GM12874 (cell line): Measurements from ENCODE around the gene TRIO.

Experiments
- CTCF ChIP-seq: IDR thresholded peaks from 2 replicates; pipeline ENCODE4 v1.5.1; 2011; ENCODE audit warnings: low read depth, mild to moderate bottlenecking, control low read depth, low read length, moderate library complexity; ENCODE audit not compliant: insufficient read depth

Gene TRIO

DNA sequence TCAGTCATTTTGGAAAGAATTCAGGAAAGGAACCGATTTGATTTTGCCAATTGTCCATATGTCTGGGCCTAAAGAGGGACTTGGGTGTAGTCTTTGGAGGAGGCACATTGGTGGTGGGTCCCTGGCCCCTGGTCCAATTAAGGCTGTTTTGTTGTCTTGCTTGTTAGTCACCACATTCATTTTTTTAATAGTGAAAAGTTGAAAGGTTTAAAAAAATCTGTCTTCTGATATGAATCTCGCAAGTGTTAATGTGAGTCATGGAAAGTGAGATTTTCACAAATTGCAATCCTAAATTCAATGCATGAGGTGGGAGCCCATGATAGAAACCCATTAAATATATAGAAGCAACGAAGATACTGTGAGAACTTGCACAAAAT lies 272.5 kb downstream of the TRIO start:
- TF ChIP-seq CTCF: no peak

GRCh38 chr5:14416621-14417275 lies 273.6 kb downstream of the TRIO start:
- TF ChIP-seq CTCF: no peak

GRCh38 chr5:14417276-14417730 lies 274.2 kb downstream of the TRIO start:
- TF ChIP-seq CTCF: no peak

- TF ChIP-seq CTCF: no peak
Observed at GRCh38 chr5:14417792-14418765, 274.9 kb downstream of the TRIO start.

- no peak for TF ChIP-seq CTCF
Observed at GRCh38 chr5:14419686-14420085, 276.5 kb downstream of the TRIO start.

GRCh38 chr5:14420101-14420811 lies 277.1 kb downstream of the TRIO start:
- TF ChIP-seq CTCF: no peak

DNA sequence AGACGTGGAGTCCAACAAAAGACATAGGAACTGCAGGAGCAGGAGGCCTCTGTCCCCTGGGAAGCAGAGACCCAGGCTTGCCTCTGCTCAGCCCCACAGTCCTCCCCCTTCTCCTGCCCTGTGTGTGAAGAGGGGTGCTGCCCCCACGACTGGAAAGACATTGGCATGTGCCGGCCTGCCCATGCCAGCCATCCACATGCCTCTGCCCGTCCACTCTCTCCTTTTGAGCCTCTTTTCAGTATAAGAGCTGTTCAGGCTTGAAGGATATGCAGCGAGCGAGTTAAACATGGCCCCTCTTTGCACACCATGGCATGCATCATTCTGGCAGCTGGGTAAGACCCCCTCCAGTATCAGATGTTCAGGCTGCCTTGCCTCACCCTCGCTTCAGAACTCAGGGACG lies 278.7 kb downstream of the TRIO start:
- no peak for TF ChIP-seq CTCF
